Measurements from ENCODE around the gene CLPSL1. TPM values are rescaled to one million over a fixed set of nuclear protein-coding genes. Genes with fewer than 3 reads are reported as not detected.

The CLPSL1 gene
- total and polyA plus RNA-seq, 2 experiments from 2014 or later = not detected

- Histone ChIP-seq H3K27ac (no peak overlapping the region), H3K9me2 (ENCODE audit: insufficient read depth) (no peaks in the 10 kb centered on the region), H3K4me1 (ENCODE audit: insufficient read depth) (no peaks in the 10 kb centered on the region), H3K9me3 (ENCODE audit: low read depth) (no peaks in the 10 kb centered on the region), H3K4me2 (ENCODE audit: unreplicated experiment) (no peak overlapping the region), H2AFZ (no peak overlapping the region), H3K4me3 (no peak overlapping the region), H3K79me2 (ENCODE audit: insufficient read depth) (no peaks in the 10 kb centered on the region), H3F3A (ENCODE audit: insufficient read depth) (no peaks in the 10 kb centered on the region), H3K27me3 (replicated peaks; ENCODE audit: insufficient read depth) (no peaks in the 10 kb centered on the region), H4K20me1 (ENCODE audit: insufficient read depth) (no peaks in the 10 kb centered on the region), H3K9ac (no peak overlapping the region), H3K36me3 (ENCODE audit: low read depth) (no peaks in the 10 kb centered on the region)
- DNase-seq = no peak
- WGBS, 2 experiments (ENCODE audit: low coverage in 1 of 2, low lambda C conversion rate in 2 of 2, missing lambda C conversion rate in 2 of 2) = 90% methylated on average over 5 of the region's 5 CpGs
- in situ Hi-C loops (cut with MboI) = loop anchor here (5.0 to 25.0 kb wide), 2 partner anchors 158 to 428 kb away; no protein-coding TSS in a partner anchor
- no peak for TF ChIP-seq EZH2 (IDR thresholded peaks at IDR 0.05; ENCODE audit: insufficient read depth, poor library complexity, severe bottlenecking)
- no peak for TF ChIP-seq EZH2phosphoT487 (IDR thresholded peaks at IDR 0.05; ENCODE audit: insufficient read depth, low read depth)
These were observed 40.9 kb upstream of the CLPSL1 start for GRCh38 chr6:35739645-35740524.

GRCh38 chr6:35742842-35743241 lies 38.0 kb upstream of the CLPSL1 start:
- TF ChIP-seq EZH2 (IDR thresholded peaks at IDR 0.05; ENCODE audit: insufficient read depth, poor library complexity, severe bottlenecking) (no peak), EZH2phosphoT487 (IDR thresholded peaks at IDR 0.05; ENCODE audit: insufficient read depth, low read depth) (no peak)
- 56 to 58% methylated on average over 8 of the region's 8 CpGs for WGBS, 2 experiments (ENCODE audit: low coverage in 1 of 2, low lambda C conversion rate in 2 of 2, missing lambda C conversion rate in 2 of 2)
- Histone ChIP-seq H3K27ac (no peak overlapping the region), H4K20me1 (ENCODE audit: insufficient read depth) (no peaks in the 10 kb centered on the region), H3K27me3 (replicated peaks; ENCODE audit: insufficient read depth) (no peaks in the 10 kb centered on the region), H3K4me3 (no peak overlapping the region), H3K9me2 (ENCODE audit: insufficient read depth) (no peaks in the 10 kb centered on the region), H3K4me1 (ENCODE audit: insufficient read depth) (no peaks in the 10 kb centered on the region), H3K79me2 (ENCODE audit: insufficient read depth) (no peaks in the 10 kb centered on the region), H3F3A (ENCODE audit: insufficient read depth) (no peaks in the 10 kb centered on the region), H3K36me3 (ENCODE audit: low read depth) (no peaks in the 10 kb centered on the region), H3K4me2 (ENCODE audit: unreplicated experiment) (no peak overlapping the region), H2AFZ (no peak overlapping the region), H3K9me3 (ENCODE audit: low read depth) (no peaks in the 10 kb centered on the region), H3K9ac (no peak overlapping the region)
- in situ Hi-C loops (cut with MboI) = loop anchor here (25.0 kb wide), 1 partner anchor 431 kb away; no protein-coding TSS in a partner anchor
- no peak for DNase-seq

DNA sequence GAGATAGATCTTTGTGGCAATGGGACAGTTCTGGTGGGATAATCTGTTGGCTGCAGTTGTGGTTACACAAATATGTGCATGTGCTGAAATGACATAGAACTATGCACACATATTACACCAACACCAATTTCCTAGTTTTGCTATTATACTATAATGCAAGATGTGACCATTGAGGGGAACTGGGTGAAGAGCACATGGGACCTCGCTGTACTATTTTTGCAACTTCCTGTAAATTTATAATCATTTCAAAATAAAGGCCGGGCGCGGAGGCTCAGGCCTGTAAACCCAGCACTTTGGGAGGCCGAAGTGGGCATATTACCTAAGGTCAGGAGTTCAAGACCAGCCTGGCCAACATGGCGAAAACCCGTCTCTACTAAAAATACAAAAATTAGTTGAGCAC lies 35.3 kb upstream of the CLPSL1 start:
- Histone ChIP-seq H3K9ac (no peak overlapping the region), H3K36me3 (ENCODE audit: low read depth) (no peaks in the 10 kb centered on the region), H3F3A (ENCODE audit: insufficient read depth) (no peaks in the 10 kb centered on the region), H3K9me3 (ENCODE audit: low read depth) (no peaks in the 10 kb centered on the region), H3K4me2 (ENCODE audit: unreplicated experiment) (no peak overlapping the region), H3K4me1 (ENCODE audit: insufficient read depth) (no peaks in the 10 kb centered on the region), H2AFZ (no peak overlapping the region), H4K20me1 (ENCODE audit: insufficient read depth) (no peaks in the 10 kb centered on the region), H3K4me3 (no peak overlapping the region), H3K79me2 (ENCODE audit: insufficient read depth) (no peaks in the 10 kb centered on the region), H3K27ac (no peak overlapping the region), H3K27me3 (replicated peaks; ENCODE audit: insufficient read depth) (no peaks in the 10 kb centered on the region), H3K9me2 (ENCODE audit: insufficient read depth) (no peaks in the 10 kb centered on the region)
- TF ChIP-seq EZH2 (IDR thresholded peaks at IDR 0.05; ENCODE audit: insufficient read depth, poor library complexity, severe bottlenecking) = no peak
- no peak for TF ChIP-seq EZH2phosphoT487 (IDR thresholded peaks at IDR 0.05; ENCODE audit: insufficient read depth, low read depth)
- DNase-seq = no peak
- WGBS, 2 experiments (ENCODE audit: low coverage in 1 of 2, low lambda C conversion rate in 2 of 2, missing lambda C conversion rate in 2 of 2) = 79 to 85% methylated on average over 7 of the region's 7 CpGs
- in situ Hi-C loops (cut with MboI) = loop anchor here (25.0 kb wide), 1 partner anchor 433 kb away; no protein-coding TSS in a partner anchor

- Histone ChIP-seq H3K4me2 (ENCODE audit: unreplicated experiment) (no peak overlapping the region), H3K36me3 (ENCODE audit: low read depth) (no peaks in the 10 kb centered on the region), H3K4me1 (ENCODE audit: insufficient read depth) (no peaks in the 10 kb centered on the region), H3K9me3 (ENCODE audit: low read depth) (no peaks in the 10 kb centered on the region), H3K27ac (no peak overlapping the region), H3K9me2 (ENCODE audit: insufficient read depth) (no peaks in the 10 kb centered on the region), H3K4me3 (no peak overlapping the region), H3F3A (ENCODE audit: insufficient read depth) (no peaks in the 10 kb centered on the region), H2AFZ (no peak overlapping the region), H3K9ac (no peak overlapping the region), H4K20me1 (ENCODE audit: insufficient read depth) (no peaks in the 10 kb centered on the region), H3K79me2 (ENCODE audit: insufficient read depth) (no peaks in the 10 kb centered on the region), H3K27me3 (replicated peaks; ENCODE audit: insufficient read depth) (no peaks in the 10 kb centered on the region)
- no peak for TF ChIP-seq EZH2 (IDR thresholded peaks at IDR 0.05; ENCODE audit: insufficient read depth, poor library complexity, severe bottlenecking)
- no peak for TF ChIP-seq EZH2phosphoT487 (IDR thresholded peaks at IDR 0.05; ENCODE audit: insufficient read depth, low read depth)
- no peak for DNase-seq
- in situ Hi-C loops (cut with MboI) = loop anchor here (25.0 kb wide), 1 partner anchor 434 kb away; no protein-coding TSS in a partner anchor
- 47 to 63% methylated on average over 3 of the region's 3 CpGs for WGBS, 2 experiments (ENCODE audit: low coverage in 1 of 2, low lambda C conversion rate in 2 of 2, missing lambda C conversion rate in 2 of 2)
These were observed 34.3 kb upstream of the CLPSL1 start for GRCh38 chr6:35746516-35746915.
